IPS-15b (cell line): ENCODE measurements around the gene CDK5RAP2.
"Not testable (repeated sequence)": the region's sequence is repeated elsewhere in the genome, so short reads cannot be mapped to it uniquely, and the experiment has no call there.

ENCODE experiments used
- H3K27me3 ChIP-seq: one replicate; pipeline ENCODE4 v1.6.1; 2013; ENCODE audit warnings: low read length; ENCODE audit not compliant: control insufficient read depth, insufficient read depth
- H3K36me3 ChIP-seq: one replicate; pipeline ENCODE4 v1.6.1; 2013; ENCODE audit warnings: low read length; ENCODE audit not compliant: control insufficient read depth, insufficient read depth
- H3K4me1 ChIP-seq: one replicate; pipeline ENCODE4 v1.6.1; 2013; ENCODE audit warnings: mild to moderate bottlenecking, low read length; ENCODE audit not compliant: control insufficient read depth, insufficient read depth
- H3K4me3 ChIP-seq: one replicate; pipeline ENCODE4 v1.5.1; 2013; ENCODE audit warnings: low read depth, low read length
- H3K9ac ChIP-seq: one replicate; pipeline ENCODE4 v1.6.1; 2013; ENCODE audit warnings: low read depth, mild to moderate bottlenecking, low read length
- H3K9me3 ChIP-seq: one replicate; pipeline ENCODE4 v1.6.1; 2013; ENCODE audit warnings: mild to moderate bottlenecking, low read length; ENCODE audit not compliant: control insufficient read depth, insufficient read depth

Gene CDK5RAP2

GRCh38 chr9:120580051-120580896 lies at the start of gene CDK5RAP2:
CDK5RAP2 (minus strand) TSS chr9:120580167; CDS start chr9:120579978, 189 bp downstream.
- peak within 1 kb of the TSS; percentile 73 for H3K9ac ChIP-seq
- H3K9me3 ChIP-seq, result no peaks in the 10 kb centered on the region
- H3K36me3 ChIP-seq, result peaks cover 3% of the 10 kb centered on the region
- no peaks in the 10 kb centered on the region for H3K27me3 ChIP-seq
- H3K4me3 ChIP-seq, result peak within 1 kb of the TSS; percentile 63
- peaks cover 3% of the 10 kb centered on the region for H3K4me1 ChIP-seq

GRCh38 chr9:120628925-120629497 lies 49.0 kb upstream of the CDK5RAP2 start:
- H3K4me3 ChIP-seq, H3K27me3 ChIP-seq, H3K36me3 ChIP-seq, H3K4me1 ChIP-seq, H3K9ac ChIP-seq, H3K9me3 ChIP-seq: not testable (repeated sequence)

GRCh38 chr9:120628207-120628924 lies 48.4 kb upstream of the CDK5RAP2 start:
- Histone ChIP-seq H3K36me3 (no peaks in the 10 kb centered on the region), H3K9me3 (no peaks in the 10 kb centered on the region), H3K9ac (no peak overlapping the region), H3K27me3 (no peaks in the 10 kb centered on the region), H3K4me3 (no peak overlapping the region), H3K4me1 (no peaks in the 10 kb centered on the region)

- no peaks in the 10 kb centered on the region for H3K4me1 ChIP-seq
- no peaks in the 10 kb centered on the region for H3K27me3 ChIP-seq
Observed at GRCh38 chr9:120627073-120627472, 47.1 kb upstream of the CDK5RAP2 start.

GRCh38 chr9:120626512-120626911 lies 46.5 kb upstream of the CDK5RAP2 start:
- Histone ChIP-seq H3K4me1 (no peaks in the 10 kb centered on the region), H3K27me3 (no peaks in the 10 kb centered on the region), H3K9ac (no peak overlapping the region), H3K36me3 (no peaks in the 10 kb centered on the region), H3K4me3 (no peak overlapping the region), H3K9me3 (no peaks in the 10 kb centered on the region)

More at GRCh38 chr9:120627073-120627472, 47.1 kb upstream of the CDK5RAP2 start:
- Histone ChIP-seq H3K36me3 (no peaks in the 10 kb centered on the region), H3K4me3 (no peak overlapping the region), H3K9me3 (no peaks in the 10 kb centered on the region), H3K9ac (no peak overlapping the region)

- Histone ChIP-seq H3K9me3 (no peaks in the 10 kb centered on the region), H3K9ac (no peak overlapping the region), H3K36me3 (no peaks in the 10 kb centered on the region), H3K27me3 (no peaks in the 10 kb centered on the region), H3K4me3 (no peak overlapping the region), H3K4me1 (no peaks in the 10 kb centered on the region)
Observed at GRCh38 chr9:120625222-120625621, 45.3 kb upstream of the CDK5RAP2 start.

GRCh38 chr9:120622790-120623189 lies 42.8 kb upstream of the CDK5RAP2 start:
- Histone ChIP-seq H3K4me1 (no peaks in the 10 kb centered on the region), H3K36me3 (no peaks in the 10 kb centered on the region), H3K9me3 (no peaks in the 10 kb centered on the region), H3K9ac (no peak overlapping the region), H3K27me3 (no peaks in the 10 kb centered on the region), H3K4me3 (no peak overlapping the region)

GRCh38 chr9:120621941-120622340 lies 42.0 kb upstream of the CDK5RAP2 start:
- H3K36me3 ChIP-seq, result no peaks in the 10 kb centered on the region
- H3K4me1 ChIP-seq, result no peaks in the 10 kb centered on the region
- H3K27me3 ChIP-seq, result no peaks in the 10 kb centered on the region
- no peak overlapping the region for H3K4me3 ChIP-seq
- no peak overlapping the region for H3K9ac ChIP-seq
- H3K9me3 ChIP-seq, result no peaks in the 10 kb centered on the region

- Histone ChIP-seq H3K4me1 (no peaks in the 10 kb centered on the region), H3K4me3 (no peak overlapping the region), H3K9me3 (no peaks in the 10 kb centered on the region), H3K27me3 (no peaks in the 10 kb centered on the region), H3K36me3 (no peaks in the 10 kb centered on the region), H3K9ac (no peak overlapping the region)
Observed at GRCh38 chr9:120619751-120620655, 40.0 kb upstream of the CDK5RAP2 start.

GRCh38 chr9:120616966-120617935 lies 37.3 kb upstream of the CDK5RAP2 start:
- Histone ChIP-seq H3K4me1 (no peaks in the 10 kb centered on the region), H3K9me3 (no peaks in the 10 kb centered on the region), H3K36me3 (no peaks in the 10 kb centered on the region), H3K9ac (no peak overlapping the region), H3K4me3 (no peak overlapping the region), H3K27me3 (no peaks in the 10 kb centered on the region)
